NCI-H2029 (cell line): ENCODE measurements around the gene MZB1.

ENCODE experiments used
- DNase-seq: peaks from one replicate; lab custom pipeline; 2025; lab: John Stamatoyannopoulos, UW

The MZB1 gene

DNA sequence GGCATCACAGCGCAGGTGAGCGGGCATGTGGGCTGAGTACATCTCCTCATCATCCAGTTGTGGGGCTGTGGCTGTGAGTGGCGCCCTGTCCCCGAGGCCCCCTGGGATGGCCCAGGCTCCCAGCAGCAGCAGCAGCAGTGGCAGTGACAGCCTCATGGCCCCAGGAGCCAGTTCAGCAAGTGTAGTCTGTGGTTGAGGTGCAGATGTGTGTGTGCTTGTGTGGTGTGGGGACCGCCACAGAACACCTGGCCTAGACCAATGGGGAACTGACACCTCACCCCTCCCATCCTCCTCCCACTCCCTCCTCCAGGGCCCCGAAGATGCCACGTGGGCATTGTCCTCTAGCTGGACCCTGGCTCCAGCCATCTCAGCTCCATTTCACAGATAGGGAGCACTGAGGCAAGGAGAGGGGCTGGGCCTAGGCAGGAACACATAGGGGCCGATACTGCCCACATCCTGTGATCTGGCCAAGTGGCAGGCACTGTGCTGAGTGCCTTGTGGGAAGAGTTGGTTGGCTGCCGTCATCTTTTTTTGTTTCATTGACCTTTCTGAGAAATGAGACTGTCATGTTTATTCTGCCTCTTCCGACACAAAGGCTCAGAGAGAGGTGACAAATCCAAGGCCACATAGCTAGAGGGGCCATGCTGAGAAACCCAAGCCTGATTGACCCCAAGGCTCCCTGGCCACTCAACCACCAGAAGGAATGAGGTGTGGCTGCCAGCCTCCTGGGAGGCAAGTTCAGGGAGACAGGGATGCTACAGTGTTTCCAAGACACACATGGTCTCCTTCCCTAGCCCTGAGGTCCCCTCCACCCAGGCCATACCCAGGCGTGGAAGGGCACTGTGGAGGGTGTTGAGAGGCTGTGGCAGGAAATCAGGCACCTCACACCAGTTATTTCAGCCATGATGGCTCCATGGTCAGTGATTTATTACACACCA lies at the start of gene MZB1:
TSS of gene MZB1 (minus strand) at position 213 of the 938 bp plus-strand sequence. CDS start at position 156, 57 bp downstream.
- DNase-seq: no peak

DNA sequence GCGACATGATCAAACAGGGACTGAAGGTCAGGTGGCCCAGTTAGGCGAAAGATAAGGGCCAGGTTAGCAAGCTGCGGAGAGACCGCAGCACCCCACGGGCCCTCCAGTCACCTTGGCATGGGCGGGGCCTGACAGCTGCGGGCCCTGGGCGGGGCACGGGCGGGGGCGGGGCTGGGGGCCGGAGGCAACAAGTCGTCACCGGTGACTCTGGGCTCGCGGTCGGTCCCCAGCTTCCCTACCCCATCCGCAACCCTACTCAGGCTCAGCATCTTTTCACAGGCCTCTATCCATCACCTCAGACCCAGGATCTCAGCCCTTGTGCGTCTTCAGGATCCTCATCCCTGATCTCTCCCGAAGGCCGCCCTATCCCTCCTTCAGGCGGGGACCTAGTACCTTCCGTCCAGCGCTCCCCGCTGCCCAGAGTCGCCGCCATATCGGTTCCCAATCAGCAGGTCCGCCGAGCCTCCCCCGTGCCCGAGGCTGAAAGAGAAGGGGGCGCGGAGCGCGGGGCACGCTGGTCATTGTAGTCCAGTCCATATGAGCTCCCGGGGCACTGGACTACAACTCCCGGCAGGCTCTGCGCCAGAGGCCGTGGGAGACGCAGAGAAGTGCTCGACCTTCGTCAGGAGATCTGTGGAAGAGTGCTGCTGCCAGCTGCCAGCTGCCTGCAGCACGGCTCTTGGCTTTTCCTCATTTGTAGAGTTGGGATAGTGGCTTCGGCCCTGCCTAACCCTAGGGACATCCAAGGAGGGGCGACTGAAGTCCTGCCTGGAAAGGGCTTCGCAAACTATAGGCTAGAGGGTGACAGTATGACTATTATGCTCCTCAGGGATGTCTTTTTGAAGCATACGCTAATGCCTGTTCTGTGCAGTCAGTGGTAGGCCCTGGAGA lies 49.5 kb upstream of the MZB1 start, which contains the start of gene DNAJC18:
TSS of gene DNAJC18 (minus strand) at position 513 of the 891 bp plus-strand sequence. CDS start at position 433, 80 bp downstream.
- peak; percentile 87 for DNase-seq

- DNase-seq: no peak
Observed at GRCh38 chr5:139438707-139439012, 48.9 kb upstream of the MZB1 start.

DNA sequence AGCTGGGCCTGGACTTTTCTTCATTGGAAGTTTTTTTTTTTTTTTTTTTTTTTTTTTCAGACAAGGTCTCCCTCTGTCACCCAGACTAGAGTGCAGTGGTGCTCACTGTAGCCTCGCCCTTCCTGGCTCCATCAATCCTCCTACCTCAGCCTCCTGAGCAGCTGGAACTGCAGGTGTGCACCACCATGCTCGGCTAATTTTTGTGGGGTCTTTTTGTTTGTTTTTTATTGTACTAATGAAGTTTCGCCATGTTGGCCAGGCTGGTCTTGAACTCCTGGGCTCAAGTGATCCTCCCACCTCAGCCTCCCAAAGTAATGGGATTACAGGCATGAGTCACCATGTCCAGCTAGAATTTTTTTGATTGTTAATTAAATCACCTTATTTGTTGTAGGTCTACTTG lies 46.0 kb upstream of the MZB1 start:
- DNase-seq: no peak

DNA sequence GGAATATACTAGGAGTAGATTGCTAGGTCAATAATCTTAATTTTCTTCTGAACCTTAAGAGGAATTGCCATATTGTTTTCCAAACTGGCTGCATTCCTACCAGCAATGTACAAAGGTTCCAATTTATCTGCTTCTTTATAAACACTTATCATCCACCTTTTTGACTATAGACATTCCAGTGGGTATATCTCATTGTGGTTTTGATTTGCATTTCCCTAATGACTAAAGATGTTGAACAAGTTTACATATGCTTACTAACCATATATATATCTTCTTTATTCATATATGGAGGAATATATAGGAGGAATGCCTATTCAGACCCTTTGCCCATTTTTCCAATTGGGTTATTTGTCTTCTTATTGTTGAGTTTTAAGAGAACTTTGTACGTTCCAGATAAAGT lies 42.0 kb upstream of the MZB1 start:
- no peak for DNase-seq

GRCh38 chr5:139430015-139430414 lies 40.3 kb upstream of the MZB1 start:
- DNase-seq: no peak

GRCh38 chr5:139426203-139426885 lies 36.6 kb upstream of the MZB1 start:
- DNase-seq: no peak

GRCh38 chr5:139425497-139425896 lies 35.8 kb upstream of the MZB1 start:
- no peak for DNase-seq

GRCh38 chr5:139422307-139422893 lies 32.7 kb upstream of the MZB1 start:
- DNase-seq: peak; percentile 57

- no peak for DNase-seq
Observed at GRCh38 chr5:139419226-139420192, 29.8 kb upstream of the MZB1 start.

- DNase-seq: no peak
Observed at GRCh38 chr5:139418793-139419192, 29.1 kb upstream of the MZB1 start.

- DNase-seq: no peak
Observed at GRCh38 chr5:139417214-139417613, 27.5 kb upstream of the MZB1 start.

DNA sequence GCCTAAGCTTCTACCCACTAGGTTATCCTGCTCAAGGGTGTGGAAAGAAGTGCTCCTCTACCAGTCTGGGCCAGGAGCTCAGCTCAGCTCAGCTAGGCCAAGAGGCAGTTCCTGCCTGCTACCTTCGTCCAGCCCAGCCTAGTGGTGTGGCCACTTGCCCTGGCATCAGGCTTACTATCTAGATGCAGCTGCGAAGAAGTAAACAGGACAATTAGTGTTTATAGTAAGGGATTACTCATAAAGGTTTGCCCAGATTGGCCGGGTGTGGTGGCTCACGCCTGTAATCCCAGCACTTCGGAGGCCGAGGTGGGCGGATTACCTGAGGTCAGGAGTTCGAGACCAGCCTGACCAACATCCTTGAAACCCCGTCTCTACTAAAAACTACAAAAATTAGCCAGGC lies 26.9 kb upstream of the MZB1 start:
- no peak for DNase-seq

GRCh38 chr5:139415869-139416268 lies 26.2 kb upstream of the MZB1 start:
- no peak for DNase-seq

DNA sequence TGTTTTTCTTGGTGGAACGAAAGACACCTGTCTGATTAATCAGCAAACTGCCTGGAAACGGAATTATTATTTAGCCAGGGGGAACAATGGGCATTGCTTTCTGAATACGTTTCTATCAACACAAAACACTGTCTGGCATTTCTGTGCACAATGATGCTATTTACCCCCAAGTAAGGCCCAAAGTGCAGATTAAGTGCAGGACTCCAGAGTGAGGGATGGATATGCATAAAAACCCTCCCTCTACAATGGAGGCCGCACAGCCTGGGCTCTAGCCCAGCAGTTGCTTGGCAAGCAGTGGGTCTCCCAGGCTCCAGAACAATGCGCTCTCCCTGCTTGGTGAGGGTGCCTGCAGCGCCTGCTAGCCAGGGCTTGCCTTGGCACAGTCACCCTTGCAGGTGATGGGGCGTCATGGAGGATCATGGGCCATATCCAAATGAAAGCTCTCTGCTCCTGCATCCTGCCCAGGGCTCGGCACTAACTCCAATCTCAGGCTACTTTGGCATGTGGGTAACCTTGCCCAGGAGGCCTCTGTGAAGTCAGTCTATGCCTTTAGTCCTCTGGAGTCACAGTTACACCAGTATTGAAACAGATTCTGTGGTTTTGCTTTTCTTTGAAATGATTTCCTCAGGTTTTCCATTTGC lies 25.6 kb upstream of the MZB1 start:
- DNase-seq: no peak

- DNase-seq: no peak
Observed at GRCh38 chr5:139414581-139415130, 24.9 kb upstream of the MZB1 start.

DNA sequence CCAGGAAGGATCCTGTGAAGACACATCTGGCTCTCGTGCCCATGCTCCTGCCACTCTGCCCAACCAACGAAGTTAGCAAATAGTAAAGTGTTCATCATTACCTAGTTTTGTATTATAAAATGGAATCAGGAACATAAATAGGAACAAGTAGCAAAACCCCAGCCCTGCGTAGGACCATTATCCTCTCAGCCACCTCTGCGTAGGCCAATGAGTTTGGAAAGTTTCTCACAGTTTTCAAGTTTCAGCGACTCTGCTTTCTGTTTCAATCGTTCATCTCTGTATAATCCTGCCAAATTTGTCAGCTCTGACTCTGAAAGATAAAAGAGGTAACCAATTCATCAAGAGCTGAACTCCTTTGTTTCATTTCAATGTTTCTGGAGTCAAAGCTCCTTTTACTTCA lies 24.2 kb upstream of the MZB1 start:
- DNase-seq: no peak

GRCh38 chr5:139413153-139413552 lies 23.4 kb upstream of the MZB1 start:
- no peak for DNase-seq

DNA sequence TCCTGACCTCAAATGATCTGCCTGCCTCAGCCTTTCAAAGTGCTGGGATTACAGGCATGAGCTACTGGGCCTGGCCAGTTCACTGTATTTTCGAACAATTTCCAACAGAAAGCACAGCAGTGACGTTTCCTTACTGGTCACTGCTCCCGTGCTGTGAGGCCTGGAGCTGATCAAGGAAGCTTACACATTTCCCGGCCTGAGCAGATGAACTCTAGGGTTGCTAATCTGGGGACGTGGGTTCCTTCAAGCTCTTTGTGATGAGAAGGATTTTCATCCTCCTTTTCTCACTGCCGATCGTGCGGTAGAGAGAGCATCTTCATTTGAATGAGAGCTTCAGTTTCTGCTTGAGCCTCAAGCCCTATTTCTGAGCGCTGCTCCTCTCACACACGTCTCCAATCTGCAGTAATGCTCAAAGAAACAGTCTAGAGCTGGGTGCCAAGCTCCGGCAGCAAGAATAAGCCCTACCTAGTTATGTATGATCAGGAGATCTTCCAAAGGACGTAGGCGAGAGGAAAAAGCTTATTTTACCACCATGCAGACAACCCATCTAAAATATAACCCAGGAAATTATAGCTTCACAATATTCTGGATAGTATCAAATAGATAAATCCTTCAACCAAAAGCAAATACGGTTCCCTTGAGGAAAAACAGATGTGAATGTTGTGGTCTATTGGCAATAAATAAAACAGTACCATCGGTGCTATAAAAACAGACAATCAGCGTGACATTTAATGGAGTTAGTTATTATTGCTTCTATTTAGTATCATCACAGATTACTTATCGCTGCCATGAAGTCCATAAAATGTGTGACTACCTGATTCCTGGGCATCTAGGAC lies 21.5 kb upstream of the MZB1 start:
- DNase-seq: no peak
